Measurements from ENCODE around the gene PER2.
"Not testable (repeated sequence)": the region's sequence is repeated elsewhere in the genome, so short reads cannot be mapped to it uniquely, and the experiment has no call there.

PER2 gene

GRCh38 chr2:238287737-238288649 is at the start of gene PER2:
PER2 (minus strand) TSS chr2:238288610; CDS start chr2:238277936, 10,674 bp downstream.
- FAIRE-seq, result no peak

- no peak for FAIRE-seq
These were observed 49.4 kb upstream of the PER2 start for GRCh38 chr2:238337846-238338245.

- FAIRE-seq, result no peak
These were observed 48.5 kb upstream of the PER2 start for GRCh38 chr2:238336793-238337444.

- FAIRE-seq, result no peak
These were observed 47.7 kb upstream of the PER2 start for GRCh38 chr2:238336151-238336550.

GRCh38 chr2:238335591-238335990 is 47.2 kb upstream of the PER2 start:
- FAIRE-seq, result not testable (repeated sequence)

- FAIRE-seq, result no peak
These were observed 46.5 kb upstream of the PER2 start for GRCh38 chr2:238334885-238335284.

- FAIRE-seq, result no peak
These were observed 43.5 kb upstream of the PER2 start for GRCh38 chr2:238331916-238332315.

GRCh38 chr2:238330391-238330790 is 42.0 kb upstream of the PER2 start:
- FAIRE-seq, result no peak

- FAIRE-seq, result no peak
These were observed 39.3 kb upstream of the PER2 start for GRCh38 chr2:238327751-238328150.

GRCh38 chr2:238326801-238327365 is 38.5 kb upstream of the PER2 start:
- FAIRE-seq, result no peak

- no peak for FAIRE-seq
These were observed 37.3 kb upstream of the PER2 start for GRCh38 chr2:238325694-238326093.

GRCh38 chr2:238324248-238324647 is 35.8 kb upstream of the PER2 start:
- FAIRE-seq, result not testable (repeated sequence)

GRCh38 chr2:238322001-238322411 is 33.6 kb upstream of the PER2 start:
- FAIRE-seq, result no peak

GRCh38 chr2:238321467-238321866 is 33.1 kb upstream of the PER2 start:
- no peak for FAIRE-seq

- no peak for FAIRE-seq
These were observed 32.4 kb upstream of the PER2 start for GRCh38 chr2:238320648-238321281.

GRCh38 chr2:238320246-238320647 is 31.8 kb upstream of the PER2 start, which contains the start of gene TRAF3IP1:
TRAF3IP1 (plus strand) TSS chr2:238320518; CDS start chr2:238320663, 145 bp downstream.
- FAIRE-seq, result no peak

- FAIRE-seq, result no peak
These were observed 26.7 kb upstream of the PER2 start for GRCh38 chr2:238315031-238315595.

- FAIRE-seq, result no peak
These were observed 26.2 kb upstream of the PER2 start for GRCh38 chr2:238314576-238314975.

- no peak for FAIRE-seq
These were observed 25.6 kb upstream of the PER2 start for GRCh38 chr2:238313991-238314350.

- no peak for FAIRE-seq
These were observed 25.0 kb upstream of the PER2 start for GRCh38 chr2:238313289-238313990.

GRCh38 chr2:238310721-238311120 is 22.3 kb upstream of the PER2 start:
- not testable (repeated sequence) for FAIRE-seq

GRCh38 chr2:238308177-238308576 is 19.8 kb upstream of the PER2 start:
- FAIRE-seq, result no peak

Measured in islet of Langerhans (tissue), 1 donor.